D721Med (cell line): Measurements from ENCODE around the gene PCDHGC4.

Experiments used
- DNase-seq: peaks from one replicate; pipeline ENCODE4 v3.0.0; 2011; ENCODE audit warnings: low spot score; ENCODE audit not compliant: insufficient read length
- FAIRE-seq: peaks from 2 replicates; lab custom pipeline; 2011; peaks lifted over from hg19 to GRCh38; lab: Jason Lieb, UNC
- CTCF ChIP-seq: IDR thresholded peaks from 2 replicates; pipeline ENCODE4 v1.5.1; 2012; ENCODE audit warnings: mild to moderate bottlenecking, control low read depth; ENCODE audit not compliant: insufficient read depth; ENCODE audit errors: missing control alignments

The PCDHGC4 gene

DNA sequence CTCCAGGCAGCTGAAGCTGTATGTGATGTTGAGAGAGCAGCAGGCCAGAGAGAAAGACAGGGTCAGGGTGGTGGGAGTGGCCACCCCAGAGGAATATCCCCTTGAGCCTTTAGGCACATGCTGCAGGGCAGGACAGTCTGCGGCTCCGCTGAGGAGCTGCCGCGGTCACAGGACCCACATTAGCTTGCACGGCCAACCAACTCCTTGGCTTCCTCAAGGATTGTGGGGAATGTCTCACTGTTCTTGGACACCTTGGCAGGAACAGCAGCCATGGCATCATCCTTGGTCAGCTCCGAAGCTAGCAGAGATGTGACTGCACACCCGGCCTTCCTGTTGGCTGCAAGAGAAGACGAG lies 31.8 kb downstream of the PCDHGC4 start:
- DNase-seq, result no peak
- TF ChIP-seq CTCF, result no peak
- no peak for FAIRE-seq

DNA sequence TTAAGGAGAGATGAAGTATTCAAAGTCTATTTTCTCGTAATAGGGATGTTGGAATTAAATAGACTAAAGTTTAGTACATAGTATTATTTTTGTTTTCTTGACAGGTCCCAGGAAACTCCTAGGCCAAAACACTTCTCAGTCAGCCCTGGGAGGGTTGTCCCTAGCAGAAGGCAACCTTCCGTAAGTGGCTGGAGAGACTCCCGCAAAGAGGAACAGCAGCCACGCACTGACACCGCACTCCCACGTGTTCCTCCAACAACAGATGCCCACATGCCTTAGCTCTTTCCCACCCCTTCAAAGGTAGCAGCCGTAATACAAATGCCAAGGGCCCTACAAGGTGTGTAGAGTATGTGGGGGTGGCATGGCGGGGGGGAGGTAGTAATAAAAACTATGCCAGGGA lies 32.5 kb downstream of the PCDHGC4 start:
- no peak for DNase-seq
- no peak for TF ChIP-seq CTCF
- no peak for FAIRE-seq

DNA sequence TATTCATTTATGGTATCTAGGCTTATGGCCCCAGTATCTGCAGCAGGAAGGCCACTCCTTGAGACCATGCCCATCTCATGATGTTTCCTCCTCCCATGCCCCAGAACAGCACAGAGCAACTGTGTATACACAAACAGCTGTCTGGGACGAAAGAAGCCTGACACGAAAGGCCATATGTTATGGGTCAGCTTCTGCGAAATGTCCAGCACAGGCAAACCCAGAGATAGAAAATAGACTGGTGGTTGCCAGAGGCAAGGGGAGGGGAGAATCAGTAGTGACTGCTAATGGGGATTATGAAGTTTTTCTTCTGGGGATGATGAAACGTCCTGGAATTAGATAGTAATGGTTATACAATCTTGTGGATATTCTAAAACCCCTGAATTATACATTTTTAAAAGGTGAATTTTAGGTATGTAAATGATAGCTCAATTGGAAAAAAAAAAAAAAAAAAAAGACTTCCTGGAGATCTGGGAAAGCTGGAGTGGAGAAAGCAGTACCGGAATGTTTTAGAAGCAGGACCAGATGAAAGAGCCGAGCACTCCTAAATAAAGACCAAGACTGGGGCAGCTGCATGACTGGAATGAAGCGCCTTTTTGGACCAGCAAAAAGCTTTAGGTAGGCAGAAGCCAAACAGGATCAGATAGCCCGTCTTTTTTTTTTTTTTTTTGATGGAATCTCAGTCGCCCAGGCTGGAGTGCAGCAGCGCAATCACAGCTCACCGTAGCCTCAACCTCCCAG lies 33.2 kb downstream of the PCDHGC4 start:
- TF ChIP-seq CTCF, result no peak
- no peak for FAIRE-seq

DNA sequence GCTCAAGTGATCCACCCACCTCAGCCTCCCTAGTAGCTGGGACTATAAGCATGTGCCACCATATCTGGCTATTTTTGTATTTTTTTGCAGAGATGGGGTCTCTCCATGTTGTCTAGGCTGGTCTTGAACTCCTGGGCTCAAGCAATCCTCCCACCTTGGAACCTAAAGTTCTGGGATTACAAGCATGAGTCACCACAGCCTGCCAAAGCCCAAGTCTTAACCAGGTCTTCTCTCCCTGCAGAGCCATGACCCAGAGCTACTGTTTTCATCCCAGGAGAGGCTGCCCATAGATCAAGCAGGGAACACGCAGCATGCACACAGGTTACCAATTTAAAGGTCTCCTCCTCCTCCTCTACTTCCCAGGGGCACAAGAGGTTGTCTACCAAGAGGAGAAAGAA lies 33.8 kb downstream of the PCDHGC4 start:
- no peak for FAIRE-seq
- no peak for TF ChIP-seq CTCF
- DNase-seq, result no peak

More for the DNA sequence above, 33.2 kb downstream of the PCDHGC4 start:
- DNase-seq, result no peak

DNA sequence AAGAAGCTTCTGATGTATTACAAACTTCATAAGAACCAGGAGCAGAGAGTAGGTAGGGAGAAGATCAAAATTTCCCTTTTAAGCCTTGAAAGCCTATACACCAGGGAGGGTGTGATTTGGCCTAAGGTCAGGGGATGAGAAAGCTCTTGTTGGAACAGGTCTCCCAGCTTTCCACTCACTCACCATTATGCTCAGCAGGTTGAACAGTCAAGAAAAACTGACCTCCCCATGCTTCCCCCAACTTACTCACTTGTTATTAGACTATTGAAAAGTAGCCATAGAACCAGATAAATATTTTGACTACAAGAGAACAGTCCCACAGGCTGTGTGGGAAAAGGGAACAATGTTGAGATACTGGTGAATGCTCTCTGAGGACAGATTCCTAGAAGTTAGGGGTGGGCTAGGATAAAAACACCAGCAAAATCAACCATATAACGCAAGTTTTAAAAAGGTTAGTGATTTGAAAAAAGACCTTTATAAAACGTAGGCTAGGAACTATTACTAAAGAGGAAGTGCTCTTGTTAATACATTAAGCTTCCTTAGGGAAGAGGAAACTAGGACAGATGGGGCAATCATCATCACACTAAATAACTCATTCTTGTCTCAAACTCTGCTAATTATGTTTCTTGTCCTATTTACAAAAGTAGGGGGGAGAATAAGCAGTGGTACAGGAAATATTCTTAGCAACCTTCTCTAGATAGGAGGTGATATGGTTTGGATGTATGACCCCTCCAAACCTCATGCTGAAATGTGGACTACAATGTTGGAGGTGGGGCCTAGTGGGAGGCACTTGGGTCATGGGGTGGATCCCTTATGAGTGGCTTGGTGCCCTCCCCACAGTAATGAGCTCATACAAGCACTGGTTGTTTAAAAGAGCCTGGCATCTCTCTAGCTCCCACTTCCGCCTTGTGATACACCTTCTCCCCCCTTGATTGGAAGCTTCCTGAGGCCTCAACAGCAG lies 35.1 kb downstream of the PCDHGC4 start:
- DNase-seq (no peak), FAIRE-seq (no peak)
- no peak for TF ChIP-seq CTCF

GRCh38 chr5:141521244-141521781 lies 36.5 kb downstream of the PCDHGC4 start:
- TF ChIP-seq CTCF, result no peak
- FAIRE-seq (no peak), DNase-seq (no peak)
